ENCODE measurements around the gene TIMP2. TPM values are rescaled to one million over a fixed set of nuclear protein-coding genes. Genes with fewer than 3 reads are reported as not detected.
"Not testable (repeated sequence)": the region's sequence is repeated elsewhere in the genome, so short reads cannot be mapped to it uniquely, and the experiment has no call there.

The TIMP2 gene
- total and polyA plus RNA-seq, 4 donors = 47.5 to 176 (median 91.9) TPM

GRCh38 chr17:78966123-78966813, 41.1 kb upstream of the TIMP2 start:
- Histone ChIP-seq H3K4me1 (ENCODE audit: control insufficient read depth in 5 of 5, insufficient read depth in 5 of 5, low read length in 5 of 5) (peaks cover 0 to 7% (median 4%) of the 10 kb centered on the region in 5 donors), H3K36me3 (ENCODE audit: control insufficient read depth in 4 of 4, insufficient read depth in 4 of 4, low read length in 4 of 4) (peaks cover 0 to 10% (median 2%) of the 10 kb centered on the region in 4 donors), H3K9ac (ENCODE audit: insufficient read depth in 1 of 2, low read length in 2 of 2) (no peak overlapping the region), H3K27me3 (ENCODE audit: control insufficient read depth in 3 of 3, insufficient read depth in 3 of 3, low read length in 2 of 3) (no peaks in the 10 kb centered on the region), H3K27ac (ENCODE audit: low read depth in 1 of 2, low read length in 1 of 2) (no peak overlapping the region), H3K4me3 (no peak overlapping the region), H3K9me3 (ENCODE audit: control insufficient read depth in 4 of 4, insufficient read depth in 3 of 4, low read length in 3 of 4) (no peaks in the 10 kb centered on the region)
- ATAC-seq (ENCODE audit: insufficient read depth, low FRiP score) (no peak), DNase-seq (no peak)
- 89% methylated on average over 26 of the region's 26 CpGs for WGBS, 2 donors
- no peak for TF ChIP-seq CTCF (IDR thresholded peaks at IDR 0.05; ENCODE audit: control extremely low read depth, extremely low read depth)

GRCh38 chr17:78965491-78965924, 40.3 kb upstream of the TIMP2 start:
- WGBS, 2 donors = 84 to 87% methylated on average over 8 of the region's 8 CpGs
- Histone ChIP-seq H3K9ac (ENCODE audit: insufficient read depth in 1 of 2, low read length in 2 of 2) (no peak overlapping the region), H3K27me3 (ENCODE audit: control insufficient read depth in 3 of 3, insufficient read depth in 3 of 3, low read length in 2 of 3) (no peaks in the 10 kb centered on the region), H3K4me3 (no peak overlapping the region), H3K36me3 (ENCODE audit: control insufficient read depth in 4 of 4, insufficient read depth in 4 of 4, low read length in 4 of 4) (peaks cover 0 to 10% (median 2%) of the 10 kb centered on the region in 4 donors), H3K27ac (ENCODE audit: low read depth in 1 of 2, low read length in 1 of 2) (no peak overlapping the region), H3K9me3 (ENCODE audit: control insufficient read depth in 4 of 4, insufficient read depth in 3 of 4, low read length in 3 of 4) (no peaks in the 10 kb centered on the region), H3K4me1 (ENCODE audit: control insufficient read depth in 5 of 5, insufficient read depth in 5 of 5, low read length in 5 of 5) (peaks cover 0 to 9% (median 5%) of the 10 kb centered on the region in 5 donors)
- ATAC-seq (ENCODE audit: insufficient read depth, low FRiP score) = no peak
- no peak for TF ChIP-seq CTCF (IDR thresholded peaks at IDR 0.05; ENCODE audit: control extremely low read depth, extremely low read depth)
- DNase-seq = no peak

GRCh38 chr17:78963378-78963777, 38.2 kb upstream of the TIMP2 start:
- DNase-seq (no peak), ATAC-seq (ENCODE audit: insufficient read depth, low FRiP score) (no peak)
- no peaks in the 10 kb centered on the region for H3K27me3 ChIP-seq (ENCODE audit: control insufficient read depth in 3 of 3, insufficient read depth in 3 of 3, low read length in 2 of 3)
- no peak overlapping the region for H3K4me3 ChIP-seq
- H3K36me3 ChIP-seq (ENCODE audit: control insufficient read depth in 4 of 4, insufficient read depth in 4 of 4, low read length in 4 of 4) = peaks cover 0 to 6% (median 0%) of the 10 kb centered on the region in 4 donors
- H3K4me1 ChIP-seq (ENCODE audit: control insufficient read depth in 5 of 5, insufficient read depth in 5 of 5, low read length in 5 of 5) = peaks cover 0 to 9% (median 5%) of the 10 kb centered on the region in 5 donors
- WGBS, 2 donors = 93 to 96% methylated on average over 6 of the region's 6 CpGs
- H3K9ac ChIP-seq (ENCODE audit: insufficient read depth in 1 of 2, low read length in 2 of 2) = no peak overlapping the region
- H3K27ac ChIP-seq (ENCODE audit: low read depth in 1 of 2, low read length in 1 of 2) = no peak overlapping the region
- TF ChIP-seq CTCF (IDR thresholded peaks at IDR 0.05; ENCODE audit: control extremely low read depth, extremely low read depth) = no peak
- no peaks in the 10 kb centered on the region for H3K9me3 ChIP-seq (ENCODE audit: control insufficient read depth in 4 of 4, insufficient read depth in 3 of 4, low read length in 3 of 4)

GRCh38 chr17:78962984-78963348, 37.8 kb upstream of the TIMP2 start:
- not testable (repeated sequence) for H3K27me3 ChIP-seq (ENCODE audit: control insufficient read depth in 3 of 3, insufficient read depth in 3 of 3, low read length in 2 of 3); H3K4me3 ChIP-seq; DNase-seq; ATAC-seq (ENCODE audit: insufficient read depth, low FRiP score); H3K27ac ChIP-seq (ENCODE audit: low read depth in 1 of 2, low read length in 1 of 2); H3K36me3 ChIP-seq (ENCODE audit: control insufficient read depth in 4 of 4, insufficient read depth in 4 of 4, low read length in 4 of 4); H3K4me1 ChIP-seq (ENCODE audit: control insufficient read depth in 5 of 5, insufficient read depth in 5 of 5, low read length in 5 of 5); H3K9ac ChIP-seq (ENCODE audit: insufficient read depth in 1 of 2, low read length in 2 of 2); H3K9me3 ChIP-seq (ENCODE audit: control insufficient read depth in 4 of 4, insufficient read depth in 3 of 4, low read length in 3 of 4)
- WGBS, 2 donors = 97% methylated on average over 7 to 8 of the region's 8 CpGs
